Measurements from ENCODE around the gene ZNF521. TPM values are rescaled to one million over a fixed set of nuclear protein-coding genes. Genes with fewer than 3 reads are reported as not detected.

ZNF521 gene
- total RNA-seq, 1 experiment from 2014 or later: not detected

DNA sequence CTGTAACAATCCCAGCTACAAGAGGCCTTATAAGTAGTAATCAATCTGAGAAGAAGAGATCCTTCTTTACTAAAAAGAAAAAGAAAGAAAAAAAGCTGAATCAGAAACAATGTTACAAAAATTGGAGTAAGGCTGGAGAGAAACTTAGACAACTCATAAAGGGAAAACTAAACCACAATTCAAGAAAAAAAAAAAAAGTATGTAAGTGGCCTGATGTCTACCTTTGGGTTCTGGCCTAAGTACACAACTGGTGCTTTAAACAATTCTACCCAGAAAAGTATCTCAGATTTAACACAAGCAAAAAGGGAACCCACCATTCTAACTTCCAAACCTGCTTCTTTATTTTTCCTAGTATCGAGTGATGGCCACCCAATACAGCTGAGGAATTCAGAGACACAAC is 45.3 kb downstream of the ZNF521 start:
- H3K4me3 ChIP-seq (ENCODE audit: low read depth, low read length, poor library complexity, severe bottlenecking): no peak overlapping the region
- no peaks in the 10 kb centered on the region for H3K36me3 ChIP-seq (ENCODE audit: insufficient read depth, low read length, poor library complexity, severe bottlenecking)
- H3K4me1 ChIP-seq (ENCODE audit: insufficient read depth, low read length, poor library complexity, severe bottlenecking): no peaks in the 10 kb centered on the region
- CTCF ChIA-PET: interaction anchor here (0.6 kb wide), 1 partner anchor 663 kb away, joined by 3 read pairs; no protein-coding TSS in a partner anchor
- H3K9me3 ChIP-seq (ENCODE audit: low read depth, low read length, poor library complexity, severe bottlenecking): no peaks in the 10 kb centered on the region
- no peak for DNase-seq (ENCODE audit: low spot score)
- no peak overlapping the region for H3K27ac ChIP-seq (ENCODE audit: low read depth, low read length, poor library complexity, severe bottlenecking)
- H3K27me3 ChIP-seq (replicated peaks; ENCODE audit: insufficient read depth, low read depth, low read length, poor library complexity): no peaks in the 10 kb centered on the region
- BruUV-seq (replicated peaks): no TSS peak
- no peak for TF ChIP-seq EZH2 (IDR thresholded peaks at IDR 0.05; ENCODE audit: borderline replicate concordance, low read depth, low read length, poor library complexity, severe bottlenecking)
- TF ChIP-seq, protein P1, sequence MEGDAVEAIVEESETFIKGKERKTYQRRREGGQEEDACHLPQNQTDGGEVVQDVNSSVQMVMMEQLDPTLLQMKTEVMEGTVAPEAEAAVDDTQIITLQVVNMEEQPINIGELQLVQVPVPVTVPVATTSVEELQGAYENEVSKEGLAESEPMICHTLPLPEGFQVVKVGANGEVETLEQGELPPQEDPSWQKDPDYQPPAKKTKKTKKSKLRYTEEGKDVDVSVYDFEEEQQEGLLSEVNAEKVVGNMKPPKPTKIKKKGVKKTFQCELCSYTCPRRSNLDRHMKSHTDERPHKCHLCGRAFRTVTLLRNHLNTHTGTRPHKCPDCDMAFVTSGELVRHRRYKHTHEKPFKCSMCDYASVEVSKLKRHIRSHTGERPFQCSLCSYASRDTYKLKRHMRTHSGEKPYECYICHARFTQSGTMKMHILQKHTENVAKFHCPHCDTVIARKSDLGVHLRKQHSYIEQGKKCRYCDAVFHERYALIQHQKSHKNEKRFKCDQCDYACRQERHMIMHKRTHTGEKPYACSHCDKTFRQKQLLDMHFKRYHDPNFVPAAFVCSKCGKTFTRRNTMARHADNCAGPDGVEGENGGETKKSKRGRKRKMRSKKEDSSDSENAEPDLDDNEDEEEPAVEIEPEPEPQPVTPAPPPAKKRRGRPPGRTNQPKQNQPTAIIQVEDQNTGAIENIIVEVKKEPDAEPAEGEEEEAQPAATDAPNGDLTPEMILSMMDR (conservative IDR thresholded peaks at IDR 0.05; ENCODE audit: low read depth, low read length): no peak
- intact Hi-C loops (cut with micrococcal nuclease; ENCODE audit: unreplicated experiment): no loop called here
- POLR2A ChIA-PET (ENCODE audit: low non-redundant PET): no interaction called here

DNA sequence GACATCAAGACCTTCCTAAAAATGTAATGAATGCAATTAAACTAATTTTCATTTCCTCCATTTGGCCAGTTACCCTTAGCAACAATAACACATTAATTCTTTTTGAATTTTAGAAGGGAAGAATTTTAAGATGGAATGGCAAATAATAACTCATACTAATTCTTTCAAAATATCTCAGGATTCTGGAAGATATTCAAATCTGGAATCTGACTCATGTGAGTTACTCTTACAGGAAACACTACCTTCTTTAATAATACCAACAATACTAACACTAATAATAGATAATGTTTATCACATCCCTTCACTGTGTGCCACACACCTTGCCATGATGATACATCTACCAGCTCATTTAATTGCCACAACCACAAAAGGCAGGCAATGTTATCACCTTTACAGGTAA is 46.4 kb downstream of the ZNF521 start:
- Histone ChIP-seq H3K27ac (ENCODE audit: low read depth, low read length, poor library complexity, severe bottlenecking) (no peak overlapping the region), H3K9me3 (ENCODE audit: low read depth, low read length, poor library complexity, severe bottlenecking) (no peaks in the 10 kb centered on the region), H3K4me1 (ENCODE audit: insufficient read depth, low read length, poor library complexity, severe bottlenecking) (no peaks in the 10 kb centered on the region), H3K36me3 (ENCODE audit: insufficient read depth, low read length, poor library complexity, severe bottlenecking) (no peaks in the 10 kb centered on the region), H3K4me3 (ENCODE audit: low read depth, low read length, poor library complexity, severe bottlenecking) (no peak overlapping the region), H3K27me3 (replicated peaks; ENCODE audit: insufficient read depth, low read depth, low read length, poor library complexity) (no peaks in the 10 kb centered on the region)
- intact Hi-C loops (cut with micrococcal nuclease; ENCODE audit: unreplicated experiment): no loop called here
- ChIA-PET CTCF (no interaction called here), POLR2A (ENCODE audit: low non-redundant PET) (no interaction called here)
- BruUV-seq (replicated peaks): no TSS peak
- no peak for TF ChIP-seq EZH2 (IDR thresholded peaks at IDR 0.05; ENCODE audit: borderline replicate concordance, low read depth, low read length, poor library complexity, severe bottlenecking)
- TF ChIP-seq, protein P1 (conservative IDR thresholded peaks at IDR 0.05; ENCODE audit: low read depth, low read length): no peak
- DNase-seq (ENCODE audit: low spot score): no peak

DNA sequence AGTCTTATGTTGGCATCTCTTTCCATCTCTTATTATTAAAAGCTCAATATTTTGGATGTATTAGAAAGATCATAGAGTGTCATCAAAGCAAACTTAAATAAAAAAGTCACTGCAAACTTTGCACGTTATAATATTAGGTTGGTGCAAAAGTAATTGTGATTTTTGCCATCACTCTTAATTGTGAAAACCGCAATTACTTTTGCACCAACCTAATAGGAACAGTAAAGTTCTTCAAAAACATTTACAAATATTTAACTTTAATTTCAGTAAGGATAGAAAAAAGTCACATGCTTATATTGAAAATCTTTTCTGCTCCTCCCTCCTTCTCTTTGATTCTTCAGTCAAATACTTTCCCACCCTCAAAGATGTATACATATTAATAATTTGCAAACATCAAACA is 51.5 kb downstream of the ZNF521 start:
- H3K4me3 ChIP-seq (ENCODE audit: low read depth, low read length, poor library complexity, severe bottlenecking): no peak overlapping the region
- H3K27me3 ChIP-seq (replicated peaks; ENCODE audit: insufficient read depth, low read depth, low read length, poor library complexity): no peaks in the 10 kb centered on the region
- ChIA-PET CTCF (no interaction called here), POLR2A (ENCODE audit: low non-redundant PET) (no interaction called here)
- no TSS peak for BruUV-seq (replicated peaks)
- DNase-seq (ENCODE audit: low spot score): no peak
- no peak overlapping the region for H3K27ac ChIP-seq (ENCODE audit: low read depth, low read length, poor library complexity, severe bottlenecking)
- TF ChIP-seq, protein P1 (conservative IDR thresholded peaks at IDR 0.05; ENCODE audit: low read depth, low read length): no peak
- no peak for TF ChIP-seq EZH2 (IDR thresholded peaks at IDR 0.05; ENCODE audit: borderline replicate concordance, low read depth, low read length, poor library complexity, severe bottlenecking)
- H3K36me3 ChIP-seq (ENCODE audit: insufficient read depth, low read length, poor library complexity, severe bottlenecking): no peaks in the 10 kb centered on the region
- intact Hi-C loops (cut with micrococcal nuclease; ENCODE audit: unreplicated experiment): no loop called here
- no peaks in the 10 kb centered on the region for H3K4me1 ChIP-seq (ENCODE audit: insufficient read depth, low read length, poor library complexity, severe bottlenecking)
- no peaks in the 10 kb centered on the region for H3K9me3 ChIP-seq (ENCODE audit: low read depth, low read length, poor library complexity, severe bottlenecking)
